GM12873 (cell line): ENCODE results near the gene RBP3.

ENCODE experiments used
- TF ChIP-seq, protein P1 (sequence below): IDR thresholded peaks from 2 replicates; pipeline ENCODE4 v1.5.1; 2012; ENCODE audit warnings: low read depth, mild to moderate bottlenecking, moderate library complexity, low read length, control low read depth; ENCODE audit not compliant: insufficient read depth; ENCODE audit errors: missing control alignments

The RBP3 gene

DNA sequence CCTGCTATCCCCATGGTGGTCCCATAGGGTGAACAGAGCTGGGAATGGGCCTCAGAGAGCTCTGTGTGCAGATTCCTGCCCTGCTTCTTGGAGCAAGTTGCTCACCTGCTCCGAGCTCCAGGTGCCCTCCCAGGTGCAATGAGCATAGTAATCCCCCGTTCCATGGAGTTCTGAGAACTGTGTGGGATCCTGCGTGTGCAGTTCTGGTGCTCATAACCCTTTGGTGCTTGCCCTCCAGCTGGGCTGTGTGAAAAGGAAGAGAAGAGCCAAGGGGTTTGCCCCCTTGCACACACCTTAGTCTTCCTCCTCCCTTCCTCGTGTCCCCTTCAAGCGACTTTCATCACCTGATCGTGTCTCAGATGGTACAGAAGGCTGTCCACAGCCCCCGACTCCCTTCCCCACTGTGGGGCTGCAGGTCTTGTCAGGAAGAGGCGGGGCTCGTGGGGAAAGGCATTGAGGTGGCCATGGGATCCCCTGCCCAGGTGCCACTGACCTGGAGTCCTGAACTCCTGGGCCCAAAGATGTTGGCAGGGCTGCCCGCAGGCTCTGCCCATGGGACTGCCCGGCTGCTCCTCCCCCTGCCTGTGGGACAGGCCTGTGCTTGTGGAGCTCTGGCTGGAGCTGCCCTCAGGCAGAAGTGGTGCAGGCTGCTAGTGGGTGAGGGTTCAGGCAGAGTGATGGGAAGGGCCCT, 57.8 kb downstream of the RBP3 start:
- TF ChIP-seq, protein P1, sequence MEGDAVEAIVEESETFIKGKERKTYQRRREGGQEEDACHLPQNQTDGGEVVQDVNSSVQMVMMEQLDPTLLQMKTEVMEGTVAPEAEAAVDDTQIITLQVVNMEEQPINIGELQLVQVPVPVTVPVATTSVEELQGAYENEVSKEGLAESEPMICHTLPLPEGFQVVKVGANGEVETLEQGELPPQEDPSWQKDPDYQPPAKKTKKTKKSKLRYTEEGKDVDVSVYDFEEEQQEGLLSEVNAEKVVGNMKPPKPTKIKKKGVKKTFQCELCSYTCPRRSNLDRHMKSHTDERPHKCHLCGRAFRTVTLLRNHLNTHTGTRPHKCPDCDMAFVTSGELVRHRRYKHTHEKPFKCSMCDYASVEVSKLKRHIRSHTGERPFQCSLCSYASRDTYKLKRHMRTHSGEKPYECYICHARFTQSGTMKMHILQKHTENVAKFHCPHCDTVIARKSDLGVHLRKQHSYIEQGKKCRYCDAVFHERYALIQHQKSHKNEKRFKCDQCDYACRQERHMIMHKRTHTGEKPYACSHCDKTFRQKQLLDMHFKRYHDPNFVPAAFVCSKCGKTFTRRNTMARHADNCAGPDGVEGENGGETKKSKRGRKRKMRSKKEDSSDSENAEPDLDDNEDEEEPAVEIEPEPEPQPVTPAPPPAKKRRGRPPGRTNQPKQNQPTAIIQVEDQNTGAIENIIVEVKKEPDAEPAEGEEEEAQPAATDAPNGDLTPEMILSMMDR = no peak

DNA sequence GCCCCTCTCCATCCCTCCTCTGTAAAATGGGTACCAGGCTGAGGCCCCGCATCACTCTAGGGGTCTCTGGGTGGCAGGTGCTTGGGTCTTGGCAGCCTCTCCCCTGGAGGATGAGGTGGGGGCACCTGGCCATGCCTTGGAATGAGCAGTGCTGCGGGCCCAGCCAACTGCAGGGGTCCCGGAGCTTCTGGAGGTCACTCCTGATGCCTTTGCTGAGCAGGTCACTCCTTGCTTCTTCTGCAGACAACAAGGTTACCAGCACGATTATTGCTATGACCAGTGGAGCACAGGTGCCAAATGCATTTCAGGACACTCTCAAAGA, 58.3 kb downstream of the RBP3 start:
- TF ChIP-seq, protein P1 = no peak

DNA sequence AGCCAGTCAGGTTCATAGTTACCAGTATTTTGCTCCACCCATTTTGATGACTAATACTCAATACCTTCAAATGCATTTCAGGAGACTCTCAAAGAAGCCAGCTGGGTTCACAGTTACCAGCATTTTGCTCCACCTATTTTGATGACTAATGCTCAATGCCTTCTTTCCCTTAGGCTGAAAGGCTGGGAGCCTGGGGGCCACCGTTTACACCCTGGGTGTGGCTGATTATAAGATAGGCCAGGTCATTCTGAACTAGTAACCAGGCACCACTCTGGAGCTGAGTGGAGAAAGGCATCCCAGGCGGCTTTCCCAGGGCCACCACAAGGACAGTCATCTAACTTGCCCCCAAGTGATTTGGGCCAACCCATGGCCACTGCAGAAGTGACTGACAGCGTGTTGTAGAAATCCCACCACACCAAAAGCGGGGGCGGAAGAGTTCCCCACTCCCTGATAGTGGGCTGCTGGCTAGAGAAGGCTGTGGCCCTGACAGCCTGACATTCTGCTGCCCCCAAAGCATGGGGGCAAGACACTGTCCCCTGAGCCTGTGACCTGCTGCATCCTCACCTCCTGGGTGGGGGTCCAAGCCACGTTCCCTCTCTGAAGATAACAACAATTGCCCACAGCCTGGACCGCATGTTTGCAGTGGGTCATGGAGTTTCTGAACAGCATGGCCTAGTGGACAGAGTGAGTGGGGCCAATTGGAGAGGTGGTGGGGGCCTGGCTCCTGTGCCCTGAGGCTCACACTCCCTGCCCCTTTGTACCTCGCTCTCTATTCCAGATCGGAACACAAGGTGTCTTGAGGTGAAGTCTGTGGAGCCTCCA, 58.9 kb downstream of the RBP3 start:
- TF ChIP-seq, protein P1 = no peak
